Measurements from ENCODE around the gene GBGT1. TPM values are rescaled to one million over a fixed set of nuclear protein-coding genes. Genes with fewer than 3 reads are reported as not detected.

GBGT1 gene
- total and polyA plus RNA-seq, 9 of the 15 experiments (the other 6 are each of a cell fraction or from before 2014, with no cell fraction given): 0.55 to 25.8 (median 13.7) TPM

- TF ChIP-seq ID3 (CRISPR knock-in tag; IDR thresholded peaks at IDR 0.05) (no peak), ID3 (tag; IDR thresholded peaks at IDR 0.05) (0 out of 2 replicates have a peak, but pooled peaks have one; percentile 3), ZNF592 (IDR thresholded peaks at IDR 0.05) (0 out of 2 replicates have a peak, but pooled peaks have one; percentile 10), HNRNPLL (IDR thresholded peaks at IDR 0.05; ENCODE audit: low read depth, low read length, poor library complexity, severe bottlenecking) (peak; percentile 1), KDM1A (IDR thresholded peaks at IDR 0.05) (0 out of 4 replicates have a peak, but pooled peaks of 1 of the 2 experiments have one; percentile 2)
Observed at GRCh38 chr9:133121915-133122550, 41.7 kb downstream of the GBGT1 start (continued).

Measured in K562 (cell line).